HepG2 (cell line): ENCODE measurements around the gene TACC3.

Experiments
- ATF7 ChIP-seq, 2 experiments: fragments of 450-650 bp in 1 of 2; sonication (generic) in 1 of 2; formaldehyde crosslinking in 1 of 2; IDR thresholded peaks; 2 replicates each; pipeline versions ENCODE4 v1.4.0 to v1.6.1; 2016 to 2020; ENCODE audit warnings: antibody characterized with exemption in 1 of 2, mild to moderate bottlenecking in 1 of 2, missing genetic modification reagents in 1 of 2
- BRCA1 ChIP-seq: sonication (generic); formaldehyde crosslinking; IDR thresholded peaks from 2 replicates; pipeline ENCODE4 v1.4.0; 2020; ENCODE audit warnings: missing genetic modification reagents

DNA sequence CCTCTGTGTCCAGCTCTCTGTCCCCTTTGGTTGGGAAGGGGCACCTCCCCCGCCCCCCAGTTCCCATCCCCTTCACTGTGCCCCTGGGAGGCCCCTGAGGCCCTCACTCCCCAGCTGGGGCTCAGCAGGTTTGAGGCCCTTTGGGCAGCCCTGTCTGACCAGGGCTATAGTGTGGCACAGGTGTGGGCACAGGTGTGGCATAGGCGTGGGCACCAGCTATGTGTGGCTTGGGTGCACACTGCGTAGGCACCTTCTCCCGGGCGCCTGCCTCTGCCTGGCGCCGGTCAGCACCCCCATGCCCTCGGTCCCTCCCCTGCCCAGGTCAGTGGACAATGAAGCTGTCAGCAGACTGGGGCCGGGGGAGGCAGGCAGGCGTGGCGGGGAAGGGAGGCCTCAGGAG is 64.3 kb downstream of the TACC3 start:
- TF ChIP-seq BRCA1, result no peak
- TF ChIP-seq ATF7 (IDR thresholded peaks at IDR 0.05), result no peak
- no peak for TF ChIP-seq ATF7 (CRISPR knock-in tag; IDR thresholded peaks at IDR 0.05)
